NK-92 treated with Interleukin-12 subunit alpha and Interleukin-12 subunit beta, amount 100 ng/mL, for 24 hours (cell line): ENCODE measurements around the gene DDX39A.
"Not testable (repeated sequence)": the region's sequence is repeated elsewhere in the genome, so short reads cannot be mapped to it uniquely, and the experiment has no call there.

ENCODE experiments used
- DNase-seq: peaks from one replicate; lab custom pipeline; 2025; lab: John Stamatoyannopoulos, UW

Gene DDX39A

DNA sequence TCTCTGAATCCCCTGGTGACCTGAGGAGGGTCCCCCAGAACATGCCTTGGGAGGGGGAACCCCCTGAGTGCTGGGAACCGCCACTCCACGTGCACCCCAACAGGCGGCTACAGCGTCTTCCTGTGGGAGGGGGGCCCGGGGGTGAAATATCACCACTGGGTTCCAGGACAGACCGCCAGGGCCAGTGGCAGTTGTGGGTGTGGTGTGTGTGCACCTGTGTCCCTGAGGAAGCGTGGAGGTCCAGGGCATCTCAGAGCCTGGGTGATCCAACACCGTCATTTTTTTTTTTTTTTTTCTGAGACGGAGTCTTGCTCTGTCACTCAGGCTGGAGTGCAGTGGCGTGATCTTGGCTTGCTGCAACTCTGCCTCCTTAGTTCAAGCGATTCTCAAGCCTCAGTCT is 33.6 kb downstream of the DDX39A start:
- no peak for DNase-seq

GRCh38 chr19:14383661-14384555 is 35.2 kb downstream of the DDX39A start:
- DNase-seq, result peak; percentile 49

DNA sequence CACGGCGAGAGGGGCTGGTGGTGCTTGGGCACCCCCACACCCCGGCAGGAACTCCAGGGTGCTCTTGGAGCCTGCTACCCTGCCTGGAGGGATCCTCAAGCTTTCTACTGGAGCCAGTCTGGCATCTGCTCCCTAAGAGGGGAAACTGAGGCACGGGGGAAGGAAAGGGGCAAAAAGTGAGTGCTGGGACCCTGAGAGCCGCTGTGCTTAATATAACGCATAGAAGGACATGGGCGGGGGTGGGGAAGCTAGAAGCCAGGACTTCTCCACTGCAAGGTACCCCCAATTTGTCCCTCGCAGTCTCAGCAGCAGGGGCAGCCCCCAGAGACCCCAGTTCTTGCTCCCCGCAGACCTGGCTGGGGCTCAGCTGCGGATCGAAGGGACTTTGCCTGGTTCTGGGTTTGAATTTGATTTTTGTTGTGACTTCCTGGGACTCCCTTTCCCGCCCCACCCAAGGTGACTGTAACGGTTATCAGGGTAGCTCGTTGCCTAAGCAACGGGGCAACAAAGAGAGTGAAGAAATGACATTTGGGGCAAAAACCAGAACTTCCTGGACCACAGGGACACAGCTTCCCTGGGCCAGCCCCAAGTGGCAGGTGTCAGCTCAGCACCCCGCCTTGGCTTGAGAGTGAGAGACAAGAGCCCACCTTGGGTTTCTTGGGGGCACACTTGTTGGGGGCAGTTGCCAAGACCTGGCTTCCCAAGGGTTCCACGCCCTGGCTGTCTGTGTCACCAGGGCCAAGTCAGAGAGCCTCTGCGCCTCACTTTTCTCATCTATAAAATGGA is 37.3 kb downstream of the DDX39A start:
- peak; percentile 72 for DNase-seq

GRCh38 chr19:14379294-14380065 is 39.7 kb downstream of the DDX39A start:
- no peak for DNase-seq

DNA sequence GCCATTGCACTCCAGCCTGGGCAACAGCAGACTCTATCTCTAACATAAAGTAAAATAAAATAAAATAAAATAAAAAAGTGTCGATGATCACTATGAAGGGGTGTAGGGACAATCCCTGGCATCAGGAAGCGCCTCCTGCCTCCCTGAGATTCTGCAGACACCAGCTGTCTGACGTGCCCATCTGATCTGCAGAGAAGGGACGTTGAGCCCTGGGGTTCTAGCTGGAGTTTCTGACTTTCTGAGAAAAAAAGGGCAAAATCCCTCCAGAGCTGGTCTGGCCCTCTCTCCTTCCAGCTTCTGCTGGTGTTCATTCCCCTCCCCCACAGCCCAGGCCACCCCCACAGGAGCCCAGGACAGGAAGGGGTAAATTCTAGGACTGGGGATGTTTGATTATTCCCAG is 40.3 kb downstream of the DDX39A start:
- DNase-seq, result no peak

DNA sequence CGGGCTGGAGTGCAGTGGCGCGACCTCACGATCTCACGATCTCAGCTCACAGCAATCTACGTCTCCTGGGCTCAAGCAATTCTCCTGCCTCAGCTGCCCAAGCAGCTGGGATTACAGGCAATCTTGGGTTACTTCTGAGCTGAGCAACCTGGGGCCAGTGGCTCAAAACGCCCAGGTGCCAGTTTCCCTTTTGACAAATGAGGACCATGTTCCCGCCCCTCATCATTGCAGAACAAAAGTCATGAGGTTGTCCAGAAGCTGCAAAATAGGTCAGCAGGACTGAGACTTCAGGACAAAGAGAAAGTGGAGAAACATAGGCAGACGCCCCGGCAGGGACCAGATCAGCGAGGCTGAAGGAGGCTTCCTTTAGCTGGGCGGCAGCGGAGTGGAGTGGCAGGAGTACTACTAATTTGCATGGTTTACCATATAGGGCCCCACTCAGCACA is 41.2 kb downstream of the DDX39A start:
- DNase-seq, result no peak

DNA sequence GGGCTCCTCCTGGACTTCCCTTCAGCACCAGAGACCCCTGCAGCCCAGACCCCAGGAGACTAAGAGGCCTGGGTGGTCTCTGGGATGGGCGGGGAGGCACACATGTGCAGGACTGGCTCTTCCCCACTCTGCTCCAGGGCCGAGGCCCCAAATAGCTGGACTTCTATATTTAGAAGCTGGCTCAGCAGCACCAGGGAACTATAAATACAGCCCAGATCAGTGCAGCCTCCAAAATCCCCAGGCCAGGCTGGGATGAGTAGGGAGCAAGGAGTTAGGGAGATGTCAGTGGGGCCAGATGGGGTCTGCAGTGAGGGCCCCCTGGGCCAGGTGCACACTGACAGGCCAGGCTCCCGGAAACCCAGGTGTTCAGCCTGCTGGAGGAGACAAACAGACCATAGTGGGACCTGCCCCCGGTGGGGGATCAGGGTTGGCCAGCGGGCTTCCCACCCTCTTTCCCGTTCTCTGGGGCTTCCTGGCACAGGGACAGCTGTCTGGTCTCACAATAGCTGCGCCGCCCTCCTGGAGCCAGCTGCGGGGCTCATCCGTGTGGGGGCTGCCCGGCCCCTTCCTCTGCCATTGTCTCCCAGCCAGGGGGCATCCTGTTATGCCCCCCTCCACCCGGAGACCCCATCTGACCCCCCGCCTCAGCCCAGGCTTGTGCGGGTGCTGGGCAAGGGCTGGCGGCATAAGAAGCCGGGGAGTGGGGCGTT is 43.4 kb downstream of the DDX39A start:
- no peak for DNase-seq

- DNase-seq, result peak; percentile 76
Observed at GRCh38 chr19:14375055-14375581, 44.0 kb downstream of the DDX39A start.

- DNase-seq, result not testable (repeated sequence)
Observed at GRCh38 chr19:14374313-14374712, 44.8 kb downstream of the DDX39A start.

GRCh38 chr19:14372384-14373077 is 46.6 kb downstream of the DDX39A start:
- DNase-seq, result not testable (repeated sequence)

DNA sequence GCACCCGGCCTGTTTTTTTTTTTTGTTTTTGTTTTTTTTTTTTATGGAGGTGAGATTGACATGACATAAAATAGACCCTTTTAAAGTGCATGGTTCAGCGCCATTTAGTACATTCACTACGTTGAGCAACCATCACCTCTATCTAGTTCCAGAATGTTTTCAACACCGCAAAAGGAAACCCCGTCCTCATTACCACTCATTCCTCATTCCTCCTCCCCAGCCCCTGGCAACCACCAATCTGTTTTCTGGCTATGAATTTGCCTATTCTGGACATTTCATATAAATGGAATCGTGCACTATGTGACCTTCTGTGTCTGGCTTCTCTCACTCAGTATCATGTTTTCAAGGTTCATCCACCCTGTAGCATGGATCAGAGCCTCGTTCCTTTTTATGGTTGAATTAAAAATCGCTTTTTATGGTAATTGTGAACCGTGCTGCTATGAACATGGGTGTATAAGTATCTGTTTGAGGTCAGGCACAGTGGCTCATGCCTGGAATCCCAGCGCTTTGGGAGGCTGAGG is 47.8 kb downstream of the DDX39A start:
- DNase-seq, result no peak

- DNase-seq, result no peak
Observed at GRCh38 chr19:14370940-14371280, 48.2 kb downstream of the DDX39A start.

GRCh38 chr19:14370169-14370939 is 48.8 kb downstream of the DDX39A start:
- no peak for DNase-seq

GRCh38 chr19:14369399-14370168 is 49.6 kb downstream of the DDX39A start:
- DNase-seq, result peak; percentile 41

DNA sequence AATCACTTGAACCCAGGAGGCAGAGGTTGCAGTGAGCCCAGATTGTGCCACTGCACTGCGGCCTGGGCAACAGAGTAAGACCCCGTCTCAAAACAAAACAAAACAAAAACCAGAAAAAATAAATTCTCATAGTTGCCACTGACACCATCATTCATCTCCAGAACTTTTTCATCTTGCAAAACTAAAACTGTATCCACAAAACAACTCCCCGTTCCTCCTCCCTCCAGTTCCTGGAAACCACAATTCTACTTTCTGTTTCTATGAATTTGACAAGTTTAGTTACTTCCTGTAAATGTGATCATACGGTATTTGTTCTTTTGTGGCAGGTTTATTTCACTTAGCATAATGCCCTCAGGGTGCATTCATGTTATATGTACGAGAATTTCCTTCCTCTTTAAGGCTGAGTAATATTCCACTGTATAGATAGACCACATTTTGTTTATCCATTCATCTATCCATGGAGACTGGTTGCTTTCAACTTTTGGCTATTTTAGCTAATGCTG is 51.1 kb downstream of the DDX39A start:
- no peak for DNase-seq

- no peak for DNase-seq
Observed at GRCh38 chr19:14367016-14367415, 52.1 kb downstream of the DDX39A start.

DNA sequence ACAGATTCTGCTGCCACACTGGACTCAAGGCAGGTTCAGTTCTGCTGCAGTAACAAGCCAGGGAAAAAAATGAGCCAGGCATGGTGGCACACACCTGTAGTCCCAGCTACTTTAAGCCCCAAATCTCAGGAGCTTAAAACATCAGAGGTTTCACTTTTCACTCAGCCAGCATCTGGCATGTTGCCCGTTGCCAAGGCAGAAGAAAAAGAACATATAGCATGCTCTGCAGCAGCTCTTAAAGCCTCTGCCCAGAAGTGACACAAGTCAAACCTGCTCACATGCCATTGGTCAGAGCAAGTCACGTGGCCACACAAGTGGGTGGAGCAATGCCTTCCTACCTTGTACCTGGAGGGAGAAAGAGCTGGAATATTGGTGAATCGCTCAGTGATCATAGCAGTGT is 52.6 kb downstream of the DDX39A start:
- peak; percentile 49 for DNase-seq

DNA sequence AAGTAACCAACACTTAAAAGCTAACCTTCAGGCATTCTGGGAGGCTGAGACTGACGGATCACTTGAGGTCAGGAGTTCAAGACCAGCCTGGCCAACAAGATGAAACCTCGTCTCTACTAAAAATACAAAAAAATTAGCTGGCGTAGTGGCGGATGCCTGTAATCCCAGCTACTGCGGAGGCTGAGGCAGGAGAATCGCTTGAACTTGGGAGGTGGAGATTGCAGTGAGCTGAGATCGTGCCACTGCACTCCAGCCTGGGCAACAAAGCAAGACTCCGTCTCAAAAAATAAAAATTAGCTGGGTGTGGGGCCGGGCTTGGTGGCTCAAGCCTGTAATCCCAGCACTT is 55.1 kb downstream of the DDX39A start:
- DNase-seq, result not testable (repeated sequence)
